Posterior vena cava (tissue), 2 donors: ENCODE measurements around the gene LMBR1. TPM values are rescaled to one million over a fixed set of nuclear protein-coding genes. Genes with fewer than 3 reads are reported as not detected.

Experiments
- DNase-seq: peaks from one replicate; pipeline ENCODE4 v3.0.0-alpha.2; 2020; ENCODE audit warnings: low spot score
- intact Hi-C, 2 donors: fragments of 100-400 bp; cut with DNase I; formaldehyde crosslinking; loops; one replicate each; pipeline versions ENCODE4 v1.14.1 to v1.14.2; 2022 to 2023
- total RNA-seq, 2 donors: library from RNA; stranded (reverse); fragmentation: NEBNext Ultra II Directional; extraction: Animal tissue kit (Norgen Biotek cat#: 25700); gene quantifications; one replicate each; pipeline ENCODE4 v1.2.1, GENCODE V29; 2021
- donor health status: DM: yes; HTN: yes; CAD: no.
- donor health status: DM: yes; HTN: yes; CAD: no.

Gene LMBR1
- total RNA-seq, 2 donors from 2014 or later, result 55.5 to 65.1 TPM

DNA sequence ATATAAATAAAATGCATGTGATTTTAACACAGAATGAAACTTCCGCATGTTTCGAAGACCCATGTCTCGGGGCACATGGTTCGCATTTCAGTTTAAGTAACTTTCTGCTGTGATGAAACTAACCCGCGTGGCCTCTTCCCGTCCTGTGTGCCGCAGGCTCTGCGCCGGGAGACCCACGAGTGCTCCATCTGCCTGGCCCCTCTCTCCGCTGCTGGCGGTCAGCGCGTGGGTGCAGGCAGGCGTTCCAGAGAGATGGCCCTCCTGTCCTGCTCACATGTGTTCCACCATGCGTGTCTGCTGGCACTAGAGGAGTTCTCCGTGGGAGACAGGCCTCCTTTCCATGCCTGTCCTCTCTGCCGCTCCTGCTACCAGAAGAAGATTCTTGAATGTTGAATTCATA lies 216.7 kb downstream of the LMBR1 start:
- intact Hi-C loops, result no loop called here
- DNase-seq, result no peak

DNA sequence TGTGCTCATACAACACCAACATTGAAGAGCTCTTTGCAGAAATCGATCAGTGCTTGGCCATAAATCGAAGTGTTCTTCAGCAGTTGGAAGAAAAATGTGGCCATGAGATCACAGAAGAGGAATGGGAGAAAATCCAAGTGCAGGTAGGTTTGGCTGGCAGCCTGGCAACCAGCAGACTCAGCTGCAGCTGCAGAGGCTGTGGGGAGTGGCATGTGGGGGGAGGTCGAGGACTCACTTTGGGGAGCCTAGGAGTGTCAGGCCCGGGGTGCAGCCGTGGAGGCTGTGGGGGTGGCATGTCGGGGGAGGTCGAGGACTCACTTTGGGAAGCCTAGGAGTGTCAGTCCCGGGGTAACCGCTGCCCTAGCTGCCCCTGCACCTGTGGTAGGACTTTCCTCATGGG lies 217.3 kb downstream of the LMBR1 start:
- intact Hi-C loops, result no loop called here
- no peak for DNase-seq

- no peak for DNase-seq
- intact Hi-C loops, result no loop called here
Measured at GRCh38 chr7:156673902-156674301, 219.1 kb downstream of the LMBR1 start.

GRCh38 chr7:156673454-156673853 lies 219.5 kb downstream of the LMBR1 start:
- no peak for DNase-seq
- intact Hi-C loops, result no loop called here

GRCh38 chr7:156669035-156669828 lies 223.8 kb downstream of the LMBR1 start:
- intact Hi-C loops, result no loop called here
- DNase-seq, result no peak

DNA sequence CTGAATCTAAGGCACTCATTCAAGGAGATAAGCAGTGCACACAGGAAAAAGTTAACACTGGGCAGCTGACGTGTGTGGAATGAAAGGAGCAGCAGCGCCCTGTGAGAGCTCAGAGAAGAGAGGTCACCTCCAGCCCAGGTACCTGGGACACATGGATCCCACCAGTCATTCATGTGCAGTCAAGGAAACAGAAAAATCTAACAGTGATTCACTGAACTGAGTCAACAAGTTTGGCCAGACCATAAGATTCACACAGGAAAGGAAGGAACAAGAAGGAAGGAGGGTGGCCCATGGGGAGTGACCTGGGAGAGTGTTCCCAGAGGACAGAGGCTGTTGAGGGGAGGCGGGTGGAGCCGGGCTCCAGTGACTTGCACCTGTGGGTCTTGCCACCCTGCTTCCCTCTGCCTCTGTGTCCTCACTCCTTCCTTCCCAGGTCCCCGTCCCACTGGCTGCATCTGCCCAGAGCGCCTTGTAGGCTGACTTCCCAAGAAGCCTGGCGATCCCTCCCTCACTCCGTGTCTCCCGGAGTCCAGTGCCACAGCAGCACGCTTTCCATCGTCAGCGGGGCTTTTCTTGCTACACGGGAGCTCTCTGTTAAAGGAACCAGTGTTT lies 224.7 kb downstream of the LMBR1 start:
- intact Hi-C loops, result no loop called here
- no peak for DNase-seq

- intact Hi-C loops, result no loop called here
Measured at GRCh38 chr7:156667110-156667426, 225.9 kb downstream of the LMBR1 start.

GRCh38 chr7:156666368-156667109 lies 226.4 kb downstream of the LMBR1 start:
- no peak for DNase-seq

More at GRCh38 chr7:156667110-156667426, 225.9 kb downstream of the LMBR1 start:
- no peak for DNase-seq

DNA sequence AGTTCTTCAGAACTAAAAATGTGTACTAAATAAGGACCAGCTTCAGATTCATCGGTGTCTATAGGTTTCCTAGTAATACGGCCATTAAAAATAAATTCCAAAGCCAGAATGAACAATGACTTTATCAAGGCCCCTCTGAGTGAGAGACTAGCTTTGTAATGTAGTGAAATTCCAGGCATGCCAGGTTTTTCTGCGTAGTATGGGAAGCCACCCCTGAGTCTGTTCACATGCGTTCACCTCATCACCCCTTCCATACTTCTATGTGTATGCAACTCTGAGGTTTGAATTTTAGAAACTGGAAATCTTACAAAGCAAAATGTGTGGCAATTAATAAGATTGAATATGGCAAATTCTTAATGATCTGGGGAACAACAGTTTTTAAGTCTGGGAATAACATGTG lies 227.9 kb downstream of the LMBR1 start:
- intact Hi-C loops, result no loop called here
- DNase-seq, result no peak

More at GRCh38 chr7:156666368-156667109, 226.4 kb downstream of the LMBR1 start:
- intact Hi-C loops, result no loop called here

DNA sequence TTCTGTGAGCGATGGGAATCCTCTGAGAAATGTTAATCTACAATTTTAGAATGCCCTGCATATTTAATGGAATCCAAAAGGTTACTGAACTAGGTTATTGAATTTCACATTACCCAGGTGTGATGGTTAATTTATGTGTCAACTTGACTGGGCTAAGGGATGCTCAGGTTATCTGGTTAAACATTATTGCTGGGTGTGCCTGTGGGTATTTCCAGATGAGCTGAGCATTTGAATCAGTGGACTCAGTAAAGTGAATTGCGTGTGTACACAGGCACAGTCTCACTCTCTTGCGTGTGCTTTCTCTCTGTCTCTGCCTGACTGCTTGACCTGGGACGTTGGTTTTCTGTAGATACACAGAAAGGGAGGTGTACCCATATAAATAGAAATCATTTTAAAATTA lies 230.7 kb downstream of the LMBR1 start:
- intact Hi-C loops, result no loop called here
- no peak for DNase-seq

GRCh38 chr7:156661637-156662036 lies 231.3 kb downstream of the LMBR1 start:
- intact Hi-C loops, result no loop called here
- no peak for DNase-seq

GRCh38 chr7:156659961-156660360 lies 233.0 kb downstream of the LMBR1 start:
- intact Hi-C loops, result no loop called here
- no peak for DNase-seq

DNA sequence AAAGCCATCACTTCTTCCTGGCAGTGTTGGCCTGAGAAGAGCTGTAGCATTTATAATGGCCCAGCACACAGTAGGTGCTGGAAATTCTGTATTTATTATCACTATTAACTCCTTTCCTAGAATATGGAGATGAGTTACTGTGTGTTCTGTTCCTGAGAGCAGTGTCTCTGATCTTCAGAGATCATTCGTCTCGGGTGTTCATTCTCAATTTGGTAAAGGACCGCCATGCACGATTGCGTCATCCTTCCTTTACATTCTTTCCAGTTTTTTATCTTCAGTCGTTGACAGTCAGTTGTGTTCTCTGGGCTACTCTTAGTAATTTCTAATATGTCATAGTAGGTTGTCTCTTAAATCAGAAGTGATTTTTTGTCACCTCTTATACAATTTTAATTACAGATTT lies 233.8 kb downstream of the LMBR1 start:
- DNase-seq, result no peak
- intact Hi-C loops, result no loop called here

DNA sequence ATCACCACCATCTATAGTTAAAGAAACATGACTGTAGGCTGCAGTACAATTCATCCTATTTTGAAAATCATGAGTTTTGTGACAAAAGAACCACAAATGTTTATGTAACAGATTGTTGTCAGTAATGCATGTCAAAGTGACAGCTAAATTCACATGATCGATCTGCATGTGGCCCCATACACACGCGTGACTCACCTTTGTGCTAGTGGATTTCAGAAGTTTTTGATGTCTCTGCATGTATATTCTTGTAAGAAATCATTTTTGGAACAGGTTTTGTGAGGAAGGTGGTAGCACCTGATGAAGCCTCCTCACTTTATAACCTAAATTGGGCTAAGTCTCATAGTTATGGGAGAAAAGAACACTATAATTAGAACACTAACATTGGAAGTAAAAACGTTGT lies 235.3 kb downstream of the LMBR1 start:
- intact Hi-C loops, result no loop called here
- no peak for DNase-seq

GRCh38 chr7:156656598-156656997 lies 236.4 kb downstream of the LMBR1 start:
- intact Hi-C loops, result no loop called here
- no peak for DNase-seq

GRCh38 chr7:156655983-156656382 lies 237.0 kb downstream of the LMBR1 start:
- intact Hi-C loops, result no loop called here
- no peak for DNase-seq

DNA sequence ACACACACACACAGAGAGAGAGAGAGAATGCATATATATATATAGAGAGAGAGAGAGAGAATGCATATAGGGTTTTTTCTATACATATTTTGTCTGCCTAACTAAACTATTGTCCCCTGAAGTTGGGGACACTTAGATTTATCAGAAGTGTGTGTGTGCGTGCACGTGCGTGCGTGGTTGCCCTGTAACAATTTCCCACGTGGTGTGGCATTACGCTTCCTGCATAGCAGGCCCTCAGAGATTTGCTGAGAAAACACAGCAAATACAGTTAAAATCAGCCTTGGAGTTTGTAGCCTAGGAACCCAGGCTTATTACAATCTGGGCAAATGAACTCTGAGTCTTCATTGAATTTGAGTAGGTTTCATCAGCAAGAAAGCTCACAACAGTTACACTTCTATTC lies 237.7 kb downstream of the LMBR1 start:
- intact Hi-C loops, result no loop called here
- DNase-seq, result no peak

GRCh38 chr7:156654511-156655234 lies 238.3 kb downstream of the LMBR1 start:
- no peak for DNase-seq
- intact Hi-C loops, result no loop called here

- intact Hi-C loops, result no loop called here
- no peak for DNase-seq
Measured at GRCh38 chr7:156652886-156653568, 240.0 kb downstream of the LMBR1 start.
